Neural cell (in vitro differentiated cells): ENCODE measurements around the gene KMT2B. TPM values are rescaled to one million over a fixed set of nuclear protein-coding genes. Genes with fewer than 3 reads are reported as not detected.
A peak's percentile ranks its signal among the peaks of the same experiment; 100 is the strongest.

Source experiments
- H2AFZ ChIP-seq: fragments of 200-600, 300-800 bp; sonication (generic), shearing (Covaris generic); 2 replicates; pipeline ENCODE4 v1.6.0; 2014; ENCODE audit warnings: low read depth, mild to moderate bottlenecking, antibody characterized with exemption, low read length, moderate library complexity
- H3F3A ChIP-seq: fragments of 200-600 bp; shearing (Covaris generic); 2 replicates; pipeline ENCODE4 v1.6.1; 2016; ENCODE audit warnings: mild to moderate bottlenecking, moderate library complexity, mixed read lengths, antibody characterized with exemption, low read length; ENCODE audit not compliant: insufficient read depth, poor library complexity, severe bottlenecking
- H3K27ac ChIP-seq: fragments of 200-600, 300-800 bp; sonication (generic), shearing (Covaris generic); 2 replicates; pipeline ENCODE4 v1.5.1; 2014; ENCODE audit warnings: mild to moderate bottlenecking, low read length, moderate library complexity
- H3K27me3 ChIP-seq: fragments of 300-800, 200-600 bp; sonication (generic), shearing (Covaris generic); 2 replicates; pipeline ENCODE4 v1.6.0; 2014; ENCODE audit warnings: mild to moderate bottlenecking, low read depth, low read length, moderate library complexity; ENCODE audit not compliant: insufficient read depth
- H3K36me3 ChIP-seq: fragments of 300-800, 200-600 bp; sonication (generic), shearing (Covaris generic); 2 replicates; pipeline ENCODE4 v1.5.1; 2014; ENCODE audit warnings: mild to moderate bottlenecking, antibody characterized with exemption, low read length, moderate library complexity; ENCODE audit not compliant: insufficient read depth
- H3K4me2 ChIP-seq: fragments of 300-800, 200-600 bp; sonication (generic), shearing (Covaris generic); 2 replicates; pipeline ENCODE4 v1.6.0; 2014; ENCODE audit warnings: mild to moderate bottlenecking, low read length
- H3K4me3 ChIP-seq: fragments of 300-800, 200-600 bp; sonication (generic), shearing (Covaris generic); 2 replicates; pipeline ENCODE4 v1.5.1; 2014; ENCODE audit warnings: mild to moderate bottlenecking, low read length, moderate library complexity
- H3K79me2 ChIP-seq: fragments of 200-600 bp; shearing (Covaris generic); replicated peaks from 2 replicates; pipeline ENCODE4 v1.6.0; 2014; ENCODE audit warnings: mild to moderate bottlenecking, low read length, moderate library complexity; ENCODE audit not compliant: insufficient read depth
- H3K9ac ChIP-seq: fragments of 300-800, 200-600 bp; sonication (generic), shearing (Covaris generic); 2 replicates; pipeline ENCODE4 v1.6.1; 2016; ENCODE audit warnings: mild to moderate bottlenecking, low read length, mixed read lengths
- H3K9me2 ChIP-seq: fragments of 200-600 bp; shearing (Covaris generic); 2 replicates; pipeline ENCODE4 v1.6.1; 2016; ENCODE audit warnings: mild to moderate bottlenecking, low read length, mixed read lengths; ENCODE audit not compliant: insufficient read depth
- H3K9me3 ChIP-seq: fragments of 200-600, 300-800 bp; sonication (generic), shearing (Covaris generic); 2 replicates; pipeline ENCODE4 v1.6.1; 2016; ENCODE audit warnings: mild to moderate bottlenecking, mixed run types, low read length, moderate library complexity, mixed read lengths
- H4K20me1 ChIP-seq: fragments of 200-600 bp; shearing (Covaris generic); 2 replicates; pipeline ENCODE4 v1.6.1; 2016; ENCODE audit warnings: mild to moderate bottlenecking, mixed run types; ENCODE audit not compliant: insufficient read depth
- CTCF ChIP-seq: fragments of 450-650 bp; IDR thresholded peaks from 2 replicates; pipeline ENCODE4 v1.5.1; 2014; ENCODE audit warnings: antibody characterized with exemption, mild to moderate bottlenecking, moderate library complexity; ENCODE audit not compliant: poor library complexity, severe bottlenecking
- EP300 ChIP-seq: fragments of 450-650 bp; conservative IDR thresholded peaks from 2 replicates; pipeline ENCODE4 v1.6.1; 2014; ENCODE audit warnings: antibody characterized with exemption, mild to moderate bottlenecking, moderate library complexity; ENCODE audit not compliant: poor library complexity, severe bottlenecking
- EZH2 ChIP-seq: fragments of 200-600, 300-800 bp; shearing (Covaris generic), sonication (generic); IDR thresholded peaks from 2 replicates; pipeline ENCODE4 v1.6.1; 2014; ENCODE audit warnings: antibody characterized with exemption, low read length, borderline replicate concordance, mild to moderate bottlenecking; ENCODE audit not compliant: insufficient read depth, poor library complexity, severe bottlenecking
- MXI1 ChIP-seq: fragments of 450-650 bp; conservative IDR thresholded peaks from 2 replicates; pipeline ENCODE4 v1.6.1; 2014; ENCODE audit warnings: antibody characterized with exemption, mild to moderate bottlenecking; ENCODE audit not compliant: poor library complexity, severe bottlenecking
- POLR2AphosphoS5 ChIP-seq: IDR thresholded peaks from 2 replicates; pipeline ENCODE4 v1.6.1; 2012
- RAD21 ChIP-seq: fragments of 450-650 bp; conservative IDR thresholded peaks from 2 replicates; pipeline ENCODE4 v1.6.1; 2014; ENCODE audit warnings: antibody characterized with exemption, mild to moderate bottlenecking, moderate library complexity
- REST ChIP-seq: IDR thresholded peaks from 2 replicates; pipeline ENCODE4 v1.6.1; 2012; ENCODE audit warnings: borderline replicate concordance
- SMC3 ChIP-seq: fragments of 450-650 bp; conservative IDR thresholded peaks from 2 replicates; pipeline ENCODE4 v1.6.1; 2014; ENCODE audit warnings: antibody characterized with exemption, mild to moderate bottlenecking, moderate library complexity; ENCODE audit not compliant: poor library complexity
- TAF1 ChIP-seq: IDR thresholded peaks from 2 replicates; pipeline ENCODE4 v1.6.1; 2012; ENCODE audit warnings: low read depth
- polyA plus RNA-seq: library from polyadenylated mRNA; depleted of rRNA; stranded (reverse); fragments of >200 nt; gene quantifications from 2 replicates; pipeline ENCODE4 v1.2.3, GENCODE V29; 2014

KMT2B gene
- polyA plus RNA-seq, 1 donor from 2014 or later, result 15.8 TPM

- TF ChIP-seq REST, result no peak
- TF ChIP-seq MXI1, result no peak
- TF ChIP-seq POLR2AphosphoS5, result no peak
- no peak for TF ChIP-seq CTCF
- no peak for TF ChIP-seq RAD21
- no peak for TF ChIP-seq EZH2
- TF ChIP-seq EP300, result no peak
- TF ChIP-seq TAF1, result no peak
- TF ChIP-seq SMC3, result no peak
- peak overlapping the region; percentile 86 for H3K4me3 ChIP-seq
- no peaks in the 10 kb centered on the region for H3K36me3 ChIP-seq
- H3K79me2 ChIP-seq, result peaks cover 25% of the 10 kb centered on the region
- H3K27me3 ChIP-seq, result no peaks in the 10 kb centered on the region
- peak overlapping the region; percentile 57 for H3K27ac ChIP-seq
- no peaks in the 10 kb centered on the region for H3K9me2 ChIP-seq
- H3K4me2 ChIP-seq, result peak overlapping the region; percentile 58
- no peaks in the 10 kb centered on the region for H4K20me1 ChIP-seq
- no peaks in the 10 kb centered on the region for H3F3A ChIP-seq
- no peaks in the 10 kb centered on the region for H3K9me3 ChIP-seq
- H2AFZ ChIP-seq, result peak overlapping the region; percentile 53
- H3K9ac ChIP-seq, result peak overlapping the region; percentile 53
These were observed 57.2 kb downstream of the KMT2B start for GRCh38 chr19:35775046-35775297.

GRCh38 chr19:35775298-35776101 is 57.7 kb downstream of the KMT2B start, which contains the start of gene ARHGAP33:
ARHGAP33 (plus strand) TSS chr19:35775564; CDS start chr19:35775659, 95 bp downstream.
- TF ChIP-seq RAD21 (no peak), MXI1 (peak; percentile 71), POLR2AphosphoS5 (peak; percentile 90), CTCF (no peak), SMC3 (peak; percentile 25), REST (peak; percentile 51), EP300 (peak; percentile 57)
- H4K20me1 ChIP-seq, result no peaks in the 10 kb centered on the region
- H3K36me3 ChIP-seq, result no peaks in the 10 kb centered on the region
- no peaks in the 10 kb centered on the region for H3K9me3 ChIP-seq
- H2AFZ ChIP-seq, result peak within 1 kb of the TSS; percentile 53
- peak within 1 kb of the TSS; percentile 93 for H3K9ac ChIP-seq
- H3K27ac ChIP-seq, result peak within 1 kb of the TSS; percentile 79
- H3K27me3 ChIP-seq, result no peaks in the 10 kb centered on the region
- H3K4me2 ChIP-seq, result peak within 1 kb of the TSS; percentile 99
- peaks cover 25% of the 10 kb centered on the region for H3K79me2 ChIP-seq
- no peaks in the 10 kb centered on the region for H3F3A ChIP-seq
- no peaks in the 10 kb centered on the region for H3K9me2 ChIP-seq
- H3K4me3 ChIP-seq, result peak within 1 kb of the TSS; percentile 86
